H9 (cell line): Measurements from ENCODE around the gene SORD. TPM values are rescaled to one million over a fixed set of nuclear protein-coding genes. Genes with fewer than 3 reads are reported as not detected.

Experiments
- DNase-seq: peaks from one replicate; pipeline ENCODE4 v3.0.0-alpha.2; 2017
- H2AFZ ChIP-seq: one replicate; pipeline ENCODE4 v1.6.1; 2013; ENCODE audit warnings: mild to moderate bottlenecking, low read length, control low read depth, moderate library complexity
- H2AK5ac ChIP-seq: 2 replicates; pipeline ENCODE4 v1.6.1; 2013; ENCODE audit warnings: low read length, control low read depth, mixed read lengths; ENCODE audit not compliant: insufficient read length
- H2BK120ac ChIP-seq: one replicate; pipeline ENCODE4 v1.6.1; 2013; ENCODE audit warnings: low read depth, mild to moderate bottlenecking, low read length, control low read depth, inconsistent platforms; ENCODE audit not compliant: poor library complexity, severe bottlenecking
- H2BK12ac ChIP-seq: 2 replicates; pipeline ENCODE4 v1.6.1; 2013; ENCODE audit warnings: low read length, control low read depth, mixed read lengths, low read depth; ENCODE audit not compliant: insufficient read length
- H2BK15ac ChIP-seq: 2 replicates; pipeline ENCODE4 v1.6.1; 2013; ENCODE audit warnings: low read depth, low read length, control low read depth
- H2BK20ac ChIP-seq: one replicate; pipeline ENCODE4 v1.6.1; 2013; ENCODE audit warnings: low read depth, mild to moderate bottlenecking, low read length, control low read depth, inconsistent platforms; ENCODE audit not compliant: poor library complexity, severe bottlenecking
- H2BK5ac ChIP-seq: 2 replicates; pipeline ENCODE4 v1.6.1; 2013; ENCODE audit warnings: low read length, control low read depth, mixed read lengths; ENCODE audit not compliant: insufficient read length
- H3K14ac ChIP-seq: 2 replicates; pipeline ENCODE4 v1.6.1; 2013; ENCODE audit warnings: low read length, control low read depth; ENCODE audit not compliant: insufficient read depth
- H3K18ac ChIP-seq: 2 replicates; pipeline ENCODE4 v1.6.1; 2013; ENCODE audit warnings: low read depth, mild to moderate bottlenecking, mixed read lengths, low read length, control low read depth; ENCODE audit not compliant: insufficient read length
- H3K23ac ChIP-seq: 2 replicates; pipeline ENCODE4 v1.6.1; 2013; ENCODE audit warnings: low read length, control low read depth, mixed read lengths, low read depth; ENCODE audit not compliant: insufficient read length
- H3K23me2 ChIP-seq: 2 replicates; pipeline ENCODE4 v1.6.1; 2013; ENCODE audit warnings: low read depth, mild to moderate bottlenecking, mixed read lengths, low read length, control low read depth; ENCODE audit not compliant: insufficient read length, poor library complexity, severe bottlenecking
- H3K27ac ChIP-seq: 2 replicates; pipeline ENCODE4 v1.5.1; 2013; ENCODE audit warnings: low read length, control low read depth, mixed read lengths, low read depth; ENCODE audit not compliant: insufficient read length
- H3K27me3 ChIP-seq: 2 replicates; pipeline ENCODE4 v1.6.1; 2013; ENCODE audit warnings: low read length, control low read depth, inconsistent platforms; ENCODE audit not compliant: insufficient read depth
- H3K4ac ChIP-seq: 2 replicates; pipeline ENCODE4 v1.6.1; 2013; ENCODE audit warnings: low read depth, mild to moderate bottlenecking, control low read depth, inconsistent platforms, low read length, moderate library complexity
- H3K4me1 ChIP-seq: 2 replicates; pipeline ENCODE4 v1.6.1; 2013; ENCODE audit warnings: low read length, control low read depth, inconsistent platforms; ENCODE audit not compliant: insufficient read depth
- H3K4me2 ChIP-seq: 2 replicates; pipeline ENCODE4 v1.6.1; 2013; ENCODE audit warnings: low read length, control low read depth, mixed read lengths; ENCODE audit not compliant: insufficient read length, insufficient read depth
- H3K56ac ChIP-seq: 2 replicates; pipeline ENCODE4 v1.6.1; 2013; ENCODE audit warnings: low read depth, mild to moderate bottlenecking, mixed read lengths, low read length, control low read depth; ENCODE audit not compliant: insufficient read length
- H3K79me1 ChIP-seq: 2 replicates; pipeline ENCODE4 v1.6.1; 2013; ENCODE audit warnings: low read depth, mild to moderate bottlenecking, moderate library complexity, low read length, control low read depth, inconsistent platforms; ENCODE audit not compliant: insufficient read depth, poor library complexity, severe bottlenecking
- H3K79me2 ChIP-seq: 2 replicates; pipeline ENCODE4 v1.6.1; 2013; ENCODE audit warnings: low read length, control low read depth, inconsistent platforms; ENCODE audit not compliant: insufficient read depth
- H3K9ac ChIP-seq: 2 replicates; pipeline ENCODE4 v1.6.1; 2013; ENCODE audit warnings: low read length, control low read depth, mixed read lengths; ENCODE audit not compliant: insufficient read length; ENCODE audit errors: extremely low read depth
- H3K9me3 ChIP-seq: one replicate; pipeline ENCODE4 v1.6.1; 2013; ENCODE audit warnings: low read depth, low read length, inconsistent platforms; ENCODE audit not compliant: control insufficient read depth
- H3T11ph ChIP-seq: one replicate; pipeline ENCODE4 v1.6.1; 2013; ENCODE audit warnings: mild to moderate bottlenecking, low read length, control low read depth, inconsistent platforms
- H4K20me1 ChIP-seq: one replicate; pipeline ENCODE4 v1.6.1; 2013; ENCODE audit not compliant: control insufficient read depth, insufficient read length, insufficient read depth
- H4K5ac ChIP-seq: 2 replicates; pipeline ENCODE4 v1.6.1; 2013; ENCODE audit warnings: low read depth, mild to moderate bottlenecking, mixed read lengths, low read length, control low read depth; ENCODE audit not compliant: insufficient read length
- H4K8ac ChIP-seq: replicated peaks from 2 replicates; pipeline ENCODE4 v1.6.1; 2013; ENCODE audit warnings: low read length, control low read depth, mixed read lengths, low read depth; ENCODE audit not compliant: insufficient read length
- H4K91ac ChIP-seq: 2 replicates; pipeline ENCODE4 v1.6.1; 2013; ENCODE audit warnings: low read depth, mild to moderate bottlenecking, moderate library complexity, mixed read lengths, low read length, control low read depth; ENCODE audit not compliant: insufficient read length
- H3K27ac Mint-ChIP-seq, 3 experiments: 2 replicates in 2 of 3; 3 replicates in 1 of 3; pipeline ENCODE4 v1.8.0; 2020 to 2021; ENCODE audit warnings: mixed read lengths in 3 of 3, mild to moderate bottlenecking in 1 of 3, moderate library complexity in 1 of 3
- H3K27me3 Mint-ChIP-seq: 2 replicates; pipeline ENCODE4 v1.8.0; 2021; ENCODE audit warnings: low read depth, mild to moderate bottlenecking, moderate library complexity, mixed read lengths
- H3K36me3 Mint-ChIP-seq, 3 experiments: 2 replicates in 2 of 3; 3 replicates in 1 of 3; pipeline ENCODE4 v1.8.0; 2020 to 2021; ENCODE audit warnings: low read depth in 3 of 3, mixed read lengths in 3 of 3; ENCODE audit not compliant: insufficient read depth in 1 of 3
- H3K4me1 Mint-ChIP-seq, 2 experiments: 2 replicates each; pipeline ENCODE4 v1.8.0; 2020; ENCODE audit warnings: mixed read lengths in 2 of 2
- H3K4me3 Mint-ChIP-seq, 2 experiments: 2 replicates in 1 of 2; 3 replicates in 1 of 2; pipeline ENCODE4 v1.8.0; 2020 to 2021; ENCODE audit warnings: mild to moderate bottlenecking in 2 of 2, mixed read lengths in 2 of 2, moderate library complexity in 1 of 2
- H3K9me3 Mint-ChIP-seq, 2 experiments: 2 replicates in 1 of 2; 3 replicates in 1 of 2; pipeline ENCODE4 v1.8.0; 2020; ENCODE audit warnings: mild to moderate bottlenecking in 2 of 2, mixed read lengths in 2 of 2, moderate library complexity in 1 of 2
- WGBS: extraction: QIAGEN DNeasy Blood & Tissue Kit; methylation state at CpG from one replicate; pipeline ENCODE4 v1.1.7; 2013; ENCODE audit warnings: missing lambda C conversion rate, low lambda C conversion rate, mixed read lengths; ENCODE audit not compliant: insufficient read length; ENCODE audit errors: extremely low coverage; 5-methylcytosine and 5-hydroxymethylcytosine counted together
- total RNA-seq: library from RNA; stranded (reverse); gene quantifications from 2 replicates; pipeline ENCODE4 v1.2.1, GENCODE V29; 2021
- TF ChIP-seq, protein P1 (sequence below): fragments of 200-600 bp; sonication (generic); conservative IDR thresholded peaks from 3 replicates; pipeline ENCODE4 v1.8.0; 2021; ENCODE audit warnings: antibody characterized with exemption, mild to moderate bottlenecking

The SORD gene
- total RNA-seq, 1 experiment from 2014 or later: 35.2 TPM

DNA sequence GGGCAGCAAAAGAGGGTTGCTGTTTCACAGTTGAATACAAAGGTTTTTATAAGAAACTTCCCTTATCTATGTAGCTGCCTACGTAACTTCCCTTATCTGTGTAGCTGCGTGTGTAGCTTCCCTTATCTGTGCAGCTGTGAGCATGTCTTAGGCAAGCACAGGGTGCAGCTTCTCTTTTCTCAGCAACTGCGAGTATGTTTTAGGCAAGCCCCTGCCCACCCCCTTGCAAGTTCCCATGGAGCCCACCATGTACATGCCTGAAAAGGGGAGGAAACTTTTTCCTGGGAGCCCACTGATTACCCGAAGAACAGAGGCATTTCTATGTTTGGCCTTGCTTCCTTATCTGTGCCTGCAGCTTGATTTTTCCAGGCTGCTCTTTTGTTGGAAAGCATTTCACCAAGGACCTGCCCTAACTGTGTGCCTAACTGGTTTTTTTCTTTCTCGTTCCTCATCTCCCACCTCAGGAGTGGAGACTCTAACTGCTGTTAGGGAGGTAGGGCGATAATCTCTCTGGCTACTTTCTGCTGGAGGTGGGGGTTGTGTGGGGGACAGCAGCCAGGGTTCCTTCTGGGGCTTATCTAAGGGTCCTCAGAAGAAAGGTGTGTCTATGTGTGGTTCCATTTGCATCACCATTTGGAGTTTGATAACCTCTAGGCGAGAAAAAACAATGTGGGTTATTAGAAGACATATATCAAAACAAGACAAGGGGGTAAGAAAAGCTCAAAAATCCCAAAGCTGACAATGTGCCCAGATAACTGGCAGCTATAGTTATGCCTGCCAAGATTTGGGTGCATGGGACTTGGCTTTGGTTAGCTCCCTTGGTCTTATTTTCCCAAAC is 26.0 kb downstream of the SORD start:
- Histone ChIP-seq H2BK15ac (no peak overlapping the region), H3T11ph (no peak overlapping the region), H3K9me3 (peaks cover 12% of the 10 kb centered on the region), H3K4ac (no peak overlapping the region), H2BK20ac (no peak overlapping the region), H2BK120ac (no peak overlapping the region), H2AFZ (no peak overlapping the region), H4K8ac (no peak overlapping the region), H3K18ac (no peak overlapping the region), H3K14ac (no peak overlapping the region), H3K27me3 (no peaks in the 10 kb centered on the region), H3K23me2 (no peaks in the 10 kb centered on the region), H4K5ac (no peak overlapping the region), H4K20me1 (no peaks in the 10 kb centered on the region), H3K9ac (no peak overlapping the region), H3K79me1 (no peaks in the 10 kb centered on the region), H2AK5ac (no peak overlapping the region), H2BK5ac (no peak overlapping the region), H4K91ac (no peak overlapping the region), H2BK12ac (no peak overlapping the region), H3K4me1 (no peaks in the 10 kb centered on the region), H3K27ac (no peak overlapping the region), H3K79me2 (no peaks in the 10 kb centered on the region), H3K56ac (no peak overlapping the region), H3K23ac (no peak overlapping the region), H3K4me2 (no peak overlapping the region)
- Mint-ChIP-seq H3K27ac (0 out of 7 replicates have a peak overlapping the region, but pooled peaks of 1 of the 3 experiments have one; percentile 31), H3K4me3 (no peak overlapping the region), H3K4me1 (no peaks in the 10 kb centered on the region), H3K36me3 (peaks cover 69 to 79% (median 78%) of the 10 kb centered on the region in 3 experiments), H3K9me3 (peaks cover 27 to 40% of the 10 kb centered on the region in 2 experiments), H3K27me3 (no peaks in the 10 kb centered on the region)
- TF ChIP-seq, protein P1, sequence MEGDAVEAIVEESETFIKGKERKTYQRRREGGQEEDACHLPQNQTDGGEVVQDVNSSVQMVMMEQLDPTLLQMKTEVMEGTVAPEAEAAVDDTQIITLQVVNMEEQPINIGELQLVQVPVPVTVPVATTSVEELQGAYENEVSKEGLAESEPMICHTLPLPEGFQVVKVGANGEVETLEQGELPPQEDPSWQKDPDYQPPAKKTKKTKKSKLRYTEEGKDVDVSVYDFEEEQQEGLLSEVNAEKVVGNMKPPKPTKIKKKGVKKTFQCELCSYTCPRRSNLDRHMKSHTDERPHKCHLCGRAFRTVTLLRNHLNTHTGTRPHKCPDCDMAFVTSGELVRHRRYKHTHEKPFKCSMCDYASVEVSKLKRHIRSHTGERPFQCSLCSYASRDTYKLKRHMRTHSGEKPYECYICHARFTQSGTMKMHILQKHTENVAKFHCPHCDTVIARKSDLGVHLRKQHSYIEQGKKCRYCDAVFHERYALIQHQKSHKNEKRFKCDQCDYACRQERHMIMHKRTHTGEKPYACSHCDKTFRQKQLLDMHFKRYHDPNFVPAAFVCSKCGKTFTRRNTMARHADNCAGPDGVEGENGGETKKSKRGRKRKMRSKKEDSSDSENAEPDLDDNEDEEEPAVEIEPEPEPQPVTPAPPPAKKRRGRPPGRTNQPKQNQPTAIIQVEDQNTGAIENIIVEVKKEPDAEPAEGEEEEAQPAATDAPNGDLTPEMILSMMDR: no peak
- DNase-seq: no peak
- WGBS: no CpG with 5 or more reads among the region's 7 CpGs
